ENCODE data around the gene ZBTB49.

ZBTB49 gene

GRCh38 chr4:4320528-4320927 lies 30.5 kb downstream of the ZBTB49 start:
- Histone ChIP-seq H3K27me3 (ENCODE audit: control insufficient read depth, insufficient read depth, low read length) (no peaks in the 10 kb centered on the region), H3K36me3 (ENCODE audit: control insufficient read depth, insufficient read depth, low read length) (peaks cover 27% of the 10 kb centered on the region), H3K4me3 (ENCODE audit: low read length) (no peak overlapping the region), H3K27ac (ENCODE audit: low read depth, low read length) (no peak overlapping the region), H3K9ac (ENCODE audit: low read length) (no peak overlapping the region), H3K4me1 (ENCODE audit: control insufficient read depth, insufficient read depth, low read length) (no peaks in the 10 kb centered on the region)

- Histone ChIP-seq H3K4me3 (ENCODE audit: low read length) (no peak overlapping the region), H3K4me1 (ENCODE audit: control insufficient read depth, insufficient read depth, low read length) (no peaks in the 10 kb centered on the region), H3K27me3 (ENCODE audit: control insufficient read depth, insufficient read depth, low read length) (no peaks in the 10 kb centered on the region), H3K36me3 (ENCODE audit: control insufficient read depth, insufficient read depth, low read length) (peaks cover 23% of the 10 kb centered on the region), H3K9ac (ENCODE audit: low read length) (no peak overlapping the region), H3K27ac (ENCODE audit: low read depth, low read length) (no peak overlapping the region)
Observed at GRCh38 chr4:4320951-4321714, 31.1 kb downstream of the ZBTB49 start.

- Histone ChIP-seq H3K9ac (ENCODE audit: low read length) (no peak overlapping the region), H3K27me3 (ENCODE audit: control insufficient read depth, insufficient read depth, low read length) (no peaks in the 10 kb centered on the region), H3K4me1 (ENCODE audit: control insufficient read depth, insufficient read depth, low read length) (no peaks in the 10 kb centered on the region), H3K36me3 (ENCODE audit: control insufficient read depth, insufficient read depth, low read length) (peaks cover 20% of the 10 kb centered on the region), H3K4me3 (ENCODE audit: low read length) (no peak overlapping the region), H3K27ac (ENCODE audit: low read depth, low read length) (no peak overlapping the region)
Observed at GRCh38 chr4:4321951-4322688, 32.1 kb downstream of the ZBTB49 start.

- Histone ChIP-seq H3K4me1 (ENCODE audit: control insufficient read depth, insufficient read depth, low read length) (no peaks in the 10 kb centered on the region), H3K36me3 (ENCODE audit: control insufficient read depth, insufficient read depth, low read length) (peaks cover 16% of the 10 kb centered on the region), H3K27me3 (ENCODE audit: control insufficient read depth, insufficient read depth, low read length) (no peaks in the 10 kb centered on the region), H3K27ac (ENCODE audit: low read depth, low read length) (no peak overlapping the region), H3K4me3 (ENCODE audit: low read length) (no peak overlapping the region), H3K9ac (ENCODE audit: low read length) (no peak overlapping the region)
Observed at GRCh38 chr4:4323705-4324534, 33.9 kb downstream of the ZBTB49 start.

GRCh38 chr4:4325321-4325720 lies 35.3 kb downstream of the ZBTB49 start:
- Histone ChIP-seq H3K27ac (ENCODE audit: low read depth, low read length) (no peak overlapping the region), H3K36me3 (ENCODE audit: control insufficient read depth, insufficient read depth, low read length) (peaks cover 13% of the 10 kb centered on the region), H3K27me3 (ENCODE audit: control insufficient read depth, insufficient read depth, low read length) (no peaks in the 10 kb centered on the region), H3K4me1 (ENCODE audit: control insufficient read depth, insufficient read depth, low read length) (no peaks in the 10 kb centered on the region), H3K4me3 (ENCODE audit: low read length) (no peak overlapping the region), H3K9ac (ENCODE audit: low read length) (no peak overlapping the region)

GRCh38 chr4:4326166-4326565 lies 36.1 kb downstream of the ZBTB49 start:
- no peaks in the 10 kb centered on the region for H3K27me3 ChIP-seq (ENCODE audit: control insufficient read depth, insufficient read depth, low read length)
- H3K27ac ChIP-seq (ENCODE audit: low read depth, low read length), result no peak overlapping the region
- H3K4me1 ChIP-seq (ENCODE audit: control insufficient read depth, insufficient read depth, low read length), result no peaks in the 10 kb centered on the region
- H3K4me3 ChIP-seq (ENCODE audit: low read length), result no peak overlapping the region
- no peak overlapping the region for H3K9ac ChIP-seq (ENCODE audit: low read length)
- peaks cover 6% of the 10 kb centered on the region for H3K36me3 ChIP-seq (ENCODE audit: control insufficient read depth, insufficient read depth, low read length)

GRCh38 chr4:4327652-4328121 lies 37.6 kb downstream of the ZBTB49 start:
- no peak overlapping the region for H3K9ac ChIP-seq (ENCODE audit: low read length)
- no peak overlapping the region for H3K4me3 ChIP-seq (ENCODE audit: low read length)
- no peaks in the 10 kb centered on the region for H3K27me3 ChIP-seq (ENCODE audit: control insufficient read depth, insufficient read depth, low read length)
- no peaks in the 10 kb centered on the region for H3K36me3 ChIP-seq (ENCODE audit: control insufficient read depth, insufficient read depth, low read length)
- no peaks in the 10 kb centered on the region for H3K4me1 ChIP-seq (ENCODE audit: control insufficient read depth, insufficient read depth, low read length)
- H3K27ac ChIP-seq (ENCODE audit: low read depth, low read length), result no peak overlapping the region

- no peak overlapping the region for H3K9ac ChIP-seq (ENCODE audit: low read length)
- H3K27me3 ChIP-seq (ENCODE audit: control insufficient read depth, insufficient read depth, low read length), result no peaks in the 10 kb centered on the region
- H3K36me3 ChIP-seq (ENCODE audit: control insufficient read depth, insufficient read depth, low read length), result no peaks in the 10 kb centered on the region
- H3K4me1 ChIP-seq (ENCODE audit: control insufficient read depth, insufficient read depth, low read length), result no peaks in the 10 kb centered on the region
- H3K4me3 ChIP-seq (ENCODE audit: low read length), result no peak overlapping the region
- H3K27ac ChIP-seq (ENCODE audit: low read depth, low read length), result no peak overlapping the region
Observed at GRCh38 chr4:4328206-4328605, 38.2 kb downstream of the ZBTB49 start.

- Histone ChIP-seq H3K4me1 (ENCODE audit: control insufficient read depth, insufficient read depth, low read length) (no peaks in the 10 kb centered on the region), H3K36me3 (ENCODE audit: control insufficient read depth, insufficient read depth, low read length) (no peaks in the 10 kb centered on the region), H3K4me3 (ENCODE audit: low read length) (no peak overlapping the region), H3K27ac (ENCODE audit: low read depth, low read length) (no peak overlapping the region), H3K27me3 (ENCODE audit: control insufficient read depth, insufficient read depth, low read length) (no peaks in the 10 kb centered on the region), H3K9ac (ENCODE audit: low read length) (no peak overlapping the region)
Observed at GRCh38 chr4:4328840-4329239, 38.8 kb downstream of the ZBTB49 start.

GRCh38 chr4:4329496-4329895 lies 39.4 kb downstream of the ZBTB49 start:
- Histone ChIP-seq H3K4me3 (ENCODE audit: low read length) (no peak overlapping the region), H3K4me1 (ENCODE audit: control insufficient read depth, insufficient read depth, low read length) (no peaks in the 10 kb centered on the region), H3K27me3 (ENCODE audit: control insufficient read depth, insufficient read depth, low read length) (no peaks in the 10 kb centered on the region), H3K9ac (ENCODE audit: low read length) (no peak overlapping the region), H3K27ac (ENCODE audit: low read depth, low read length) (no peak overlapping the region), H3K36me3 (ENCODE audit: control insufficient read depth, insufficient read depth, low read length) (no peaks in the 10 kb centered on the region)

- Histone ChIP-seq H3K27ac (ENCODE audit: low read depth, low read length) (no peak overlapping the region), H3K4me1 (ENCODE audit: control insufficient read depth, insufficient read depth, low read length) (no peaks in the 10 kb centered on the region), H3K27me3 (ENCODE audit: control insufficient read depth, insufficient read depth, low read length) (no peaks in the 10 kb centered on the region), H3K4me3 (ENCODE audit: low read length) (no peak overlapping the region), H3K36me3 (ENCODE audit: control insufficient read depth, insufficient read depth, low read length) (no peaks in the 10 kb centered on the region), H3K9ac (ENCODE audit: low read length) (no peak overlapping the region)
Observed at GRCh38 chr4:4330794-4331193, 40.7 kb downstream of the ZBTB49 start.

GRCh38 chr4:4332529-4332928 lies 42.5 kb downstream of the ZBTB49 start:
- H3K4me3 ChIP-seq (ENCODE audit: low read length), result no peak overlapping the region
- no peaks in the 10 kb centered on the region for H3K4me1 ChIP-seq (ENCODE audit: control insufficient read depth, insufficient read depth, low read length)
- H3K9ac ChIP-seq (ENCODE audit: low read length), result no peak overlapping the region
- no peaks in the 10 kb centered on the region for H3K27me3 ChIP-seq (ENCODE audit: control insufficient read depth, insufficient read depth, low read length)
- H3K36me3 ChIP-seq (ENCODE audit: control insufficient read depth, insufficient read depth, low read length), result no peaks in the 10 kb centered on the region
- no peak overlapping the region for H3K27ac ChIP-seq (ENCODE audit: low read depth, low read length)

Measured in rectal smooth muscle tissue (tissue), 1 donor.